Left lung (tissue), 10 donors: ENCODE measurements around the gene MAP3K5. TPM values are rescaled to one million over a fixed set of nuclear protein-coding genes. Genes with fewer than 3 reads are reported as not detected.
A peak's percentile ranks its signal among the peaks of the same experiment; 100 is the strongest.

Experiments
- ATAC-seq: fragments of 200-7000 bp; cut with Tn5 transposase; one replicate; pipeline ENCODE4 v1.9.1; 2020; ENCODE audit warnings: moderate library complexity
- DNase-seq, 4 donors: peaks; one replicate each; pipeline ENCODE4 v3.0.0-alpha.2; 2013 to 2020
- H3K27ac ChIP-seq, 2 donors: fragments of 200-600 bp; sonication (generic) in 1 of 2; one replicate each; pipeline versions ENCODE4 v1.5.0 to v1.8.0; 2020 to 2021
- H3K27me3 ChIP-seq, 2 donors: fragments of 200-600 bp; sonication (generic) in 1 of 2; one replicate each; pipeline versions ENCODE4 v1.5.0 to v1.8.0; 2020 to 2021
- H3K36me3 ChIP-seq, 2 donors: fragments of 200-600 bp; sonication (generic) in 1 of 2; one replicate each; pipeline versions ENCODE4 v1.5.0 to v1.8.0; 2020 to 2021
- H3K4me1 ChIP-seq, 2 donors: fragments of 200-600 bp; one replicate each; pipeline ENCODE4 v1.8.0; 2021
- H3K4me3 ChIP-seq, 2 donors: fragments of 200-600 bp; sonication (generic) in 1 of 2; one replicate each; pipeline versions ENCODE4 v1.5.0 to v1.8.0; 2020 to 2021; ENCODE audit warnings: mild to moderate bottlenecking in 1 of 2
- H3K9me3 ChIP-seq, 2 donors: fragments of 200-600 bp; sonication (generic) in 1 of 2; one replicate each; pipeline versions ENCODE4 v1.5.0 to v1.8.0; 2020 to 2021
- CTCF ChIP-seq, 2 donors: fragments of 200-600 bp; sonication (generic) in 1 of 2; IDR thresholded peaks; one replicate each; pipeline versions ENCODE4 v1.5.0 to v1.8.0; 2021; ENCODE audit warnings: antibody characterized with exemption in 2 of 2
- intact Hi-C, 2 donors: fragments of 100-400 bp; cut with DNase I; formaldehyde crosslinking; loops; one replicate each; pipeline versions ENCODE4 v1.11.2 to v1.14.2; 2022
- polyA plus RNA-seq, 6 donors: library from polyadenylated mRNA; unstranded; fragments of 120-200 nt; gene quantifications; one replicate each; pipeline ENCODE4 v1.2.1, GENCODE V29; 2013; ENCODE audit not compliant: insufficient read length in 6 of 6
- total RNA-seq, 2 donors: library from RNA; stranded (reverse); fragmentation: NEBNext Ultra II Directional; extraction: Animal tissue kit (Norgen Biotek cat#: 25700); gene quantifications; one replicate each; pipeline ENCODE4 v1.2.1, GENCODE V29; 2021
- donor health status: DM: no; HTN: yes; CAD: no.
- donor health status: DM: no; HTN: no; CAD: no.

MAP3K5 gene
- total and polyA plus RNA-seq, 8 donors: 6.3 to 27.7 (median 7.2) TPM

- H3K36me3 ChIP-seq: no peaks in the 10 kb centered on the region
- H3K4me1 ChIP-seq: no peaks in the 10 kb centered on the region
- no peak overlapping the region for H3K27ac ChIP-seq
- H3K9me3 ChIP-seq: peaks cover 0 to 2% of the 10 kb centered on the region in 2 donors
- intact Hi-C loops: no loop called here
- H3K27me3 ChIP-seq: no peaks in the 10 kb centered on the region
- ATAC-seq (peak; percentile 51), DNase-seq (no peak)
- no peak for TF ChIP-seq CTCF (IDR thresholded peaks at IDR 0.05)
- H3K4me3 ChIP-seq: no peak overlapping the region
Measured at GRCh38 chr6:136533487-136533886, 258.8 kb downstream of the MAP3K5 start.

GRCh38 chr6:136532030-136532429, 260.2 kb downstream of the MAP3K5 start:
- ATAC-seq: no peak

GRCh38 chr6:136529710-136530109, 262.6 kb downstream of the MAP3K5 start:
- H3K27ac ChIP-seq: no peak overlapping the region
- intact Hi-C loops: no loop called here
- H3K36me3 ChIP-seq: no peaks in the 10 kb centered on the region
- H3K4me1 ChIP-seq: peaks cover 0 to 19% of the 10 kb centered on the region in 2 donors
- ATAC-seq (no peak), DNase-seq (no peak)
- no peaks in the 10 kb centered on the region for H3K9me3 ChIP-seq
- no peak overlapping the region for H3K4me3 ChIP-seq
- no peak for TF ChIP-seq CTCF (IDR thresholded peaks at IDR 0.05)
- H3K27me3 ChIP-seq: no peaks in the 10 kb centered on the region

More at GRCh38 chr6:136532030-136532429, 260.2 kb downstream of the MAP3K5 start:
- Histone ChIP-seq H3K9me3 (peaks cover 0 to 2% of the 10 kb centered on the region in 2 donors), H3K27me3 (no peaks in the 10 kb centered on the region), H3K4me1 (no peaks in the 10 kb centered on the region), H3K36me3 (no peaks in the 10 kb centered on the region), H3K27ac (no peak overlapping the region), H3K4me3 (no peak overlapping the region)
- intact Hi-C loops: no loop called here
- no peak for DNase-seq
- no peak for TF ChIP-seq CTCF (IDR thresholded peaks at IDR 0.05)

- peaks cover 0 to 19% of the 10 kb centered on the region in 2 donors for H3K4me1 ChIP-seq
- DNase-seq: no peak
- no peak for TF ChIP-seq CTCF (IDR thresholded peaks at IDR 0.05)
- no peak overlapping the region for H3K4me3 ChIP-seq
- no peak for ATAC-seq
- no peaks in the 10 kb centered on the region for H3K36me3 ChIP-seq
- no peaks in the 10 kb centered on the region for H3K27me3 ChIP-seq
- intact Hi-C loops: no loop called here
- no peak overlapping the region for H3K27ac ChIP-seq
- H3K9me3 ChIP-seq: no peaks in the 10 kb centered on the region
Measured at GRCh38 chr6:136528477-136528876, 263.8 kb downstream of the MAP3K5 start.

- intact Hi-C loops: no loop called here
- Histone ChIP-seq H3K27me3 (no peaks in the 10 kb centered on the region), H3K4me3 (no peak overlapping the region), H3K9me3 (no peaks in the 10 kb centered on the region), H3K27ac (no peak overlapping the region), H3K4me1 (peaks cover 0 to 19% of the 10 kb centered on the region in 2 donors), H3K36me3 (no peaks in the 10 kb centered on the region)
- ATAC-seq (no peak), DNase-seq (no peak)
- TF ChIP-seq CTCF (IDR thresholded peaks at IDR 0.05): no peak
Measured at GRCh38 chr6:136527831-136528230, 264.4 kb downstream of the MAP3K5 start.
